HG03159 (cell line): ENCODE results near the gene MACROD2.

Experiments
- ATAC-seq: cut with Tn5 transposase; IDR thresholded peaks from one replicate; pipeline ENCODE4 v1.9.1; 2021; ENCODE audit warnings: mild to moderate bottlenecking, moderate library complexity; ENCODE audit not compliant: unreplicated experiment

Gene MACROD2

GRCh38 chr20:15656124-15656523 lies 1660.8 kb downstream of the MACROD2 start:
- ATAC-seq, result no peak

- ATAC-seq, result no peak
Measured at GRCh38 chr20:15658295-15658694, 1663.0 kb downstream of the MACROD2 start.

GRCh38 chr20:15673206-15673605 lies 1677.9 kb downstream of the MACROD2 start:
- ATAC-seq, result no peak

GRCh38 chr20:15674253-15675060 lies 1679.1 kb downstream of the MACROD2 start:
- ATAC-seq, result no peak

- ATAC-seq, result no peak
Measured at GRCh38 chr20:15675061-15675514, 1679.8 kb downstream of the MACROD2 start.

GRCh38 chr20:15675813-15676484 lies 1680.6 kb downstream of the MACROD2 start:
- no peak for ATAC-seq

- no peak for ATAC-seq
Measured at GRCh38 chr20:15676815-15677214, 1681.5 kb downstream of the MACROD2 start.

GRCh38 chr20:15682690-15683089 lies 1687.4 kb downstream of the MACROD2 start:
- no peak for ATAC-seq

GRCh38 chr20:15692570-15692969 lies 1697.3 kb downstream of the MACROD2 start:
- ATAC-seq, result no peak

GRCh38 chr20:15699431-15700146 lies 1704.3 kb downstream of the MACROD2 start:
- ATAC-seq, result no peak

GRCh38 chr20:15700147-15700765 lies 1704.9 kb downstream of the MACROD2 start:
- no peak for ATAC-seq

- no peak for ATAC-seq
Measured at GRCh38 chr20:15702161-15702560, 1706.8 kb downstream of the MACROD2 start.

GRCh38 chr20:15703171-15703911 lies 1708.0 kb downstream of the MACROD2 start:
- ATAC-seq, result no peak

- ATAC-seq, result no peak
Measured at GRCh38 chr20:15705975-15706374, 1710.7 kb downstream of the MACROD2 start.

GRCh38 chr20:15706719-15707118 lies 1711.4 kb downstream of the MACROD2 start:
- ATAC-seq, result no peak

- peak; percentile 79 for ATAC-seq
Measured at GRCh38 chr20:15708984-15709598, 1713.8 kb downstream of the MACROD2 start.

- no peak for ATAC-seq
Measured at GRCh38 chr20:15710636-15711035, 1715.3 kb downstream of the MACROD2 start.

GRCh38 chr20:15711177-15711576 lies 1715.9 kb downstream of the MACROD2 start:
- ATAC-seq, result no peak

- ATAC-seq, result no peak
Measured at GRCh38 chr20:15716256-15716655, 1720.9 kb downstream of the MACROD2 start.

GRCh38 chr20:15726416-15726815 lies 1731.1 kb downstream of the MACROD2 start:
- no peak for ATAC-seq
